NCI-H524 treated with DMSO at 0.1 percent for 48 hours (cell line): ENCODE data around the gene IAH1.

Experiments used
- DNase-seq: peaks from one replicate; lab custom pipeline; 2025; lab: John Stamatoyannopoulos, UW

Gene IAH1

GRCh38 chr2:9474361-9475057 lies at the start of gene IAH1:
TSS of gene IAH1 (plus strand) at chr2:9474551. CDS start at chr2:9474567, 16 bp downstream.
- no peak for DNase-seq

- no peak for DNase-seq
These were observed 45.3 kb upstream of the IAH1 start for GRCh38 chr2:9428965-9429577.

GRCh38 chr2:9430316-9431293 lies 43.7 kb upstream of the IAH1 start:
- DNase-seq: no peak

- DNase-seq: no peak
These were observed 39.9 kb upstream of the IAH1 start for GRCh38 chr2:9434489-9434888.

GRCh38 chr2:9439536-9439935 lies 34.8 kb upstream of the IAH1 start:
- DNase-seq: no peak

- DNase-seq: no peak
These were observed 34.2 kb upstream of the IAH1 start for GRCh38 chr2:9440058-9440727.

- no peak for DNase-seq
These were observed 32.8 kb upstream of the IAH1 start for GRCh38 chr2:9441556-9441955.

- DNase-seq: no peak
These were observed 30.8 kb upstream of the IAH1 start for GRCh38 chr2:9443526-9443925.

- DNase-seq: no peak
These were observed 29.3 kb upstream of the IAH1 start for GRCh38 chr2:9445089-9445488.

GRCh38 chr2:9451231-9451630 lies 23.1 kb upstream of the IAH1 start:
- DNase-seq: no peak

GRCh38 chr2:9460441-9461017 lies 13.8 kb upstream of the IAH1 start:
- no peak for DNase-seq

GRCh38 chr2:9461079-9461478 lies 13.3 kb upstream of the IAH1 start:
- no peak for DNase-seq

- DNase-seq: no peak
These were observed 12.0 kb upstream of the IAH1 start for GRCh38 chr2:9462313-9462712.

- no peak for DNase-seq
These were observed 11.3 kb upstream of the IAH1 start for GRCh38 chr2:9462886-9463697.

GRCh38 chr2:9463698-9464034 lies 10.7 kb upstream of the IAH1 start:
- DNase-seq: no peak

GRCh38 chr2:9465170-9465569 lies 9.2 kb upstream of the IAH1 start:
- DNase-seq: no peak

GRCh38 chr2:9466147-9466683 lies 8.1 kb upstream of the IAH1 start:
- DNase-seq: no peak

- DNase-seq: no peak
These were observed 6.7 kb upstream of the IAH1 start for GRCh38 chr2:9467687-9468086.

- DNase-seq: no peak
These were observed 3.1 kb upstream of the IAH1 start for GRCh38 chr2:9471206-9471605.

GRCh38 chr2:9472511-9472910 lies 1.8 kb upstream of the IAH1 start:
- no peak for DNase-seq
